Panc1 (cell line): ENCODE measurements around the gene MON1A.

Experiments used
- POLR2AphosphoS5 ChIP-seq: IDR thresholded peaks from 2 replicates; pipeline ENCODE4 v1.6.1; 2012; ENCODE audit warnings: mild to moderate bottlenecking, low read depth, low read length, moderate library complexity
- TF ChIP-seq, protein P1 (sequence below): fragments of 450-650 bp; IDR thresholded peaks from 2 replicates; pipeline ENCODE4 v1.5.1; 2017; ENCODE audit warnings: mild to moderate bottlenecking

DNA sequence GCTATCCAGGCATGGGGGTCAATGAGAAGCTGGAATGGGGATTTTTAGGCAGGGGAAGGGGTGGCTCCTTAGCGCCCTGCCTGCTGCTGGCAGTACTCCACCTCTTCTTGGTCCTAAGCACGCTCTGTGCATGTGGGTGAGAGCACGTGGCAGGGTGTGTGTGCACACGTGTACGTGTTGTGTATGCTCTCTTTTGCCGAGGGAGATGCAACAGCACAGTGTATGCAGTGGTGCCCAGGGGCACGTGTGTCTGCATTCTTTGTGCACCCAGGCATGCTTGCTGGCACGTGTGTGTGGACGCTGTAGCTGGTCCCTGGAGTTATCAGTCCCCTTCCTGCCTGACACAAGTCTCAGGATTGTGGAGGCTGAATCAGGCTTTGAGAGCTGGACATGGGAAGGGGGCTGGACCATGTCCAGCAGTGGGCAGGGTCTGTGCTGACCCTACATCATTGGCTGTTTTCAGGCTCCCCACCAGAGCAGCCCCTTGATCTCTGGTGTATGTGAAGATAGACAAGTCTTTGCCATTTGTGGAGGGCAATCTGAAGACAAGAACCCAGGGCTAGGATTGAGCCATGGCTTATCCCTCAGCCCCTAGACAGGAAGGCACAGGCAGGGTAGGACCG lies 58.0 kb downstream of the MON1A start:
- TF ChIP-seq, protein P1, sequence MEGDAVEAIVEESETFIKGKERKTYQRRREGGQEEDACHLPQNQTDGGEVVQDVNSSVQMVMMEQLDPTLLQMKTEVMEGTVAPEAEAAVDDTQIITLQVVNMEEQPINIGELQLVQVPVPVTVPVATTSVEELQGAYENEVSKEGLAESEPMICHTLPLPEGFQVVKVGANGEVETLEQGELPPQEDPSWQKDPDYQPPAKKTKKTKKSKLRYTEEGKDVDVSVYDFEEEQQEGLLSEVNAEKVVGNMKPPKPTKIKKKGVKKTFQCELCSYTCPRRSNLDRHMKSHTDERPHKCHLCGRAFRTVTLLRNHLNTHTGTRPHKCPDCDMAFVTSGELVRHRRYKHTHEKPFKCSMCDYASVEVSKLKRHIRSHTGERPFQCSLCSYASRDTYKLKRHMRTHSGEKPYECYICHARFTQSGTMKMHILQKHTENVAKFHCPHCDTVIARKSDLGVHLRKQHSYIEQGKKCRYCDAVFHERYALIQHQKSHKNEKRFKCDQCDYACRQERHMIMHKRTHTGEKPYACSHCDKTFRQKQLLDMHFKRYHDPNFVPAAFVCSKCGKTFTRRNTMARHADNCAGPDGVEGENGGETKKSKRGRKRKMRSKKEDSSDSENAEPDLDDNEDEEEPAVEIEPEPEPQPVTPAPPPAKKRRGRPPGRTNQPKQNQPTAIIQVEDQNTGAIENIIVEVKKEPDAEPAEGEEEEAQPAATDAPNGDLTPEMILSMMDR, result no peak
- no peak for TF ChIP-seq POLR2AphosphoS5
